ENCODE data around the gene AP1M1. TPM values are rescaled to one million over a fixed set of nuclear protein-coding genes. Genes with fewer than 3 reads are reported as not detected.
A peak's percentile ranks its signal among the peaks of the same experiment; 100 is the strongest.
"Not testable (repeated sequence)": the region's sequence is repeated elsewhere in the genome, so short reads cannot be mapped to it uniquely, and the experiment has no call there.

Gene AP1M1
- total RNA-seq, 2 donors from 2014 or later = 20.0 to 24.4 TPM

GRCh38 chr19:16170134-16170533 is 27.6 kb upstream of the AP1M1 start:
- no peaks in the 10 kb centered on the region for H3K27me3 ChIP-seq
- intact Hi-C loops (cut with DNase I) = no loop called here
- H3K27ac ChIP-seq = no peak overlapping the region
- H3K9me3 ChIP-seq = no peaks in the 10 kb centered on the region
- no peak overlapping the region for H3K4me3 ChIP-seq
- DNase-seq = no peak
- TF ChIP-seq CTCF (IDR thresholded peaks at IDR 0.05) = no peak
- no peaks in the 10 kb centered on the region for H3K36me3 ChIP-seq
- no peak overlapping the region for H3K9ac ChIP-seq (ENCODE audit: low read depth in 2 of 2, low read length in 2 of 2)
- H3K4me1 ChIP-seq = no peaks in the 10 kb centered on the region

GRCh38 chr19:16175954-16176353 is 21.8 kb upstream of the AP1M1 start:
- Histone ChIP-seq H3K9ac (ENCODE audit: low read depth in 2 of 2, low read length in 2 of 2) (no peak overlapping the region), H3K9me3 (no peaks in the 10 kb centered on the region), H3K27ac (no peak overlapping the region), H3K4me3 (no peak overlapping the region), H3K36me3 (no peaks in the 10 kb centered on the region), H3K27me3 (no peaks in the 10 kb centered on the region), H3K4me1 (no peaks in the 10 kb centered on the region)
- intact Hi-C loops (cut with DNase I) = loop anchor here (5.0 kb wide), 1 partner anchor 59 kb away; no protein-coding TSS in a partner anchor
- TF ChIP-seq CTCF (IDR thresholded peaks at IDR 0.05) = no peak
- no peak for DNase-seq

- not testable (repeated sequence) for H3K4me3 ChIP-seq; DNase-seq; H3K27me3 ChIP-seq; H3K9ac ChIP-seq (ENCODE audit: low read depth in 2 of 2, low read length in 2 of 2); H3K4me1 ChIP-seq; H3K27ac ChIP-seq; H3K36me3 ChIP-seq; H3K9me3 ChIP-seq
- intact Hi-C loops (cut with DNase I) = loop anchor here (5.0 kb wide), 1 partner anchor 62 kb away; no protein-coding TSS in a partner anchor
These were observed 18.8 kb upstream of the AP1M1 start for GRCh38 chr19:16178866-16179265.

GRCh38 chr19:16180611-16181010 is 17.1 kb upstream of the AP1M1 start:
- intact Hi-C loops (cut with DNase I) = loop anchor here (5.0 kb wide), 1 partner anchor 553 kb away; no protein-coding TSS in a partner anchor
- TF ChIP-seq CTCF (IDR thresholded peaks at IDR 0.05) = no peak
- Histone ChIP-seq H3K4me3 (no peak overlapping the region), H3K9ac (ENCODE audit: low read depth in 2 of 2, low read length in 2 of 2) (no peak overlapping the region), H3K36me3 (no peaks in the 10 kb centered on the region), H3K4me1 (no peaks in the 10 kb centered on the region), H3K27me3 (no peaks in the 10 kb centered on the region), H3K9me3 (no peaks in the 10 kb centered on the region), H3K27ac (no peak overlapping the region)
- no peak for DNase-seq

- no peaks in the 10 kb centered on the region for H3K27me3 ChIP-seq
- intact Hi-C loops (cut with DNase I) = loop anchor here (5.0 kb wide), 1 partner anchor 557 kb away; no protein-coding TSS in a partner anchor
- no peak for DNase-seq
- no peak for TF ChIP-seq CTCF (IDR thresholded peaks at IDR 0.05)
- H3K9me3 ChIP-seq = no peaks in the 10 kb centered on the region
- H3K9ac ChIP-seq (ENCODE audit: low read depth in 2 of 2, low read length in 2 of 2) = peak overlapping the region in 1 of 2 donors; percentile 83
- H3K4me1 ChIP-seq = no peaks in the 10 kb centered on the region
- peak overlapping the region; percentile 94 for H3K4me3 ChIP-seq
- H3K36me3 ChIP-seq = no peaks in the 10 kb centered on the region
- H3K27ac ChIP-seq = peak overlapping the region; percentile 59
These were observed 13.0 kb upstream of the AP1M1 start for GRCh38 chr19:16184665-16185122.

- Histone ChIP-seq H3K4me1 (no peaks in the 10 kb centered on the region), H3K9ac (ENCODE audit: low read depth in 2 of 2, low read length in 2 of 2) (peak within 1 kb of the TSS; percentile 64 to 83), H3K27ac (peak within 1 kb of the TSS; percentile 59), H3K36me3 (no peaks in the 10 kb centered on the region), H3K27me3 (no peaks in the 10 kb centered on the region), H3K4me3 (peak within 1 kb of the TSS; percentile 94), H3K9me3 (no peaks in the 10 kb centered on the region)
- intact Hi-C loops (cut with DNase I) = no loop called here
- DNase-seq = peak; percentile 99
- TF ChIP-seq CTCF (IDR thresholded peaks at IDR 0.05) = peak; percentile 23
These were observed 12.5 kb upstream of the AP1M1 start, which contains the start of gene FAM32A for GRCh38 chr19:16185123-16185767. FAM32A (plus strand) TSS chr19:16185410; CDS start chr19:16185443, 33 bp downstream.

Measured in colonic mucosa (tissue), 4 donors.